Cardiac fibroblast (primary cell): Measurements from ENCODE around the gene DNAH1.
A peak's percentile ranks its signal among the peaks of the same experiment; 100 is the strongest.

Experiments used
- DNase-seq, 2 donors: peaks; one replicate each; pipeline versions ENCODE4 v3.0.0 to v3.0.0-alpha.2; 2010; ENCODE audit warnings: low read depth in 2 of 2
- H3K4me3 ChIP-seq, 2 donors: replicated peaks in 1 of 2; 1 replicate in 1 of 2; 2 replicates in 1 of 2; pipeline ENCODE4 v1.5.1; 2011; ENCODE audit warnings: low read depth in 2 of 2, low read length in 2 of 2, mild to moderate bottlenecking in 2 of 2, moderate library complexity in 1 of 2
- CTCF ChIP-seq: IDR thresholded peaks from one replicate; pipeline ENCODE4 v1.5.1; 2011; ENCODE audit warnings: low read depth, mild to moderate bottlenecking, low read length, inconsistent platforms

The DNAH1 gene

GRCh38 chr3:52380023-52380422, 63.9 kb downstream of the DNAH1 start:
- DNase-seq = no peak
- H3K4me3 ChIP-seq = no peak overlapping the region
- no peak for TF ChIP-seq CTCF

GRCh38 chr3:52381623-52382022, 65.5 kb downstream of the DNAH1 start:
- no peak for TF ChIP-seq CTCF
- no peak overlapping the region for H3K4me3 ChIP-seq
- DNase-seq = no peak

DNA sequence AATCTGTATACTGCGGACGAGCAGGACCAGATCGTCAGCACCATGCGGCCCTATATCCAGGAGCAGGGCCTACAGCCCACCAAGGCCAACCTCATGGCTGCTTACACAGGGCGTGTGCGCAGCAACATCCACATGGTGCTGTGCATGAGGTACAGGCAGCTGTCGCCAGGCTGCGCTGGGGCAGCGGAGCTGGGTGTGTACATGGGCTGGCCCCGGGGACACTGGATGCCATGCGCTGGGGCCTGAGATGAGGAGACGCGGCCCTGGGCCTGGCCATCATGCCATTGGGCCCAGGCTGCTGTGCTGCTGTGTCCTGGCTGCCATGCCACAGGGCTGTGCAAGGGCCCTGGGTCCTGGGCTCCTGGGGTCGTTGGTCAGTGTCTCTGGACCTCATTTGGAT, 67.3 kb downstream of the DNAH1 start:
- no peak overlapping the region for H3K4me3 ChIP-seq
- DNase-seq = no peak
- no peak for TF ChIP-seq CTCF

DNA sequence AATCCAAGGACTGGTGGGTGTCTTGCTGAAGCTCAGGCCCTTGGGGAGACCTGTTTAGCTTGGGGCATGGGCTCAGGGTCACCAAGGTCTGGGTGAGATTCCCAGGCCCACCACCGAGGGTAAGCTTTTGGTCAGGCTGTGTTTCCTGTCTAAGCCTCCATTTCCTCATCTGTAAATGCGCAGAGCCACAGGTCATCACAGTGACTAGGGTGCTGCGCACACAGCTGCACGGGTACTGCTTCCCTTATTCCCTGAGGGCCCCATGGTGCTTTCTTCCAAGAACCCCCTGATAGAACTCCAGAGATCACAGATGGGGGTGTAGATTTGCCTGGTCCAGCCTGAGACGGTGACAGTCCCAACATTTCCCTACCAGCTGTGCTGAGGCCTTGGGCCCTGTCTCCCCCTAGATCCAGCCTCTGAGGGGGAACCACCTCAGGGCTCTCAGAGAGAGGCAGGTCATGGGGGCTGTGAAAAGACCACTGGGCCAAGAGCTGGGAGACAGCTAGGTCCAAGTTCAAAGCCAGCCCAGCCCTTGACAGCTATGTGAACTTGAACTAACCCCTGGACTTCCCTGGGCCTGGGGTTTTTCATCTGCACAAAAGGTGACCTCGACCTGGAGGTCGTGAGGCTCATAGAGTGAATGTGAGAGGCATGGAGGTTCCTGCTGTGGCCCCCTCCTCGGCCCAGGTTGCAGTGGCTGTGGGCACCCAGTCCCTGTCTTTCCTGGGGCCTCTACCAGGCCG, 68.1 kb downstream of the DNAH1 start:
- TF ChIP-seq CTCF = no peak
- no peak for DNase-seq
- no peak overlapping the region for H3K4me3 ChIP-seq

GRCh38 chr3:52385157-52385556, 69.0 kb downstream of the DNAH1 start:
- TF ChIP-seq CTCF = peak; percentile 74
- H3K4me3 ChIP-seq = no peak overlapping the region
- DNase-seq = peak; percentile 24 to 45

GRCh38 chr3:52387481-52387880, 71.4 kb downstream of the DNAH1 start:
- no peak for DNase-seq
- TF ChIP-seq CTCF = no peak
- H3K4me3 ChIP-seq = no peak overlapping the region

GRCh38 chr3:52388348-52388821, 72.3 kb downstream of the DNAH1 start:
- DNase-seq = no peak
- no peak for TF ChIP-seq CTCF

More at GRCh38 chr3:52388348-52388821, 72.3 kb downstream of the DNAH1 start:
- no peak overlapping the region for H3K4me3 ChIP-seq
